AG08396 (cell line): ENCODE results near the gene NME9.
A peak's percentile ranks its signal among the peaks of the same experiment; 100 is the strongest.

Experiments used
- DNase-seq: peaks from one replicate; pipeline ENCODE4 v3.0.0; 2012; ENCODE audit warnings: low spot score, mixed read lengths

The NME9 gene

GRCh38 chr3:138362538-138362937 is 32.9 kb upstream of the NME9 start:
- no peak for DNase-seq

GRCh38 chr3:138361561-138361971 is 31.9 kb upstream of the NME9 start:
- DNase-seq, result no peak

- no peak for DNase-seq
Observed at GRCh38 chr3:138360869-138361525, 31.3 kb upstream of the NME9 start.

GRCh38 chr3:138359919-138360868 is 30.5 kb upstream of the NME9 start:
- no peak for DNase-seq

GRCh38 chr3:138359148-138359918 is 29.7 kb upstream of the NME9 start:
- DNase-seq, result no peak

- no peak for DNase-seq
Observed at GRCh38 chr3:138356730-138357405, 27.2 kb upstream of the NME9 start.

- no peak for DNase-seq
Observed at GRCh38 chr3:138355071-138355470, 25.4 kb upstream of the NME9 start.

GRCh38 chr3:138354376-138354775 is 24.7 kb upstream of the NME9 start:
- no peak for DNase-seq

- DNase-seq, result no peak
Observed at GRCh38 chr3:138351916-138352550, 22.4 kb upstream of the NME9 start.

GRCh38 chr3:138351151-138351550 is 21.5 kb upstream of the NME9 start:
- DNase-seq, result no peak

- DNase-seq, result peak; percentile 31
Observed at GRCh38 chr3:138349926-138350665, 20.4 kb upstream of the NME9 start.

- peak; percentile 50 for DNase-seq
Observed at GRCh38 chr3:138348754-138349739, 19.4 kb upstream of the NME9 start.

- DNase-seq, result peak; percentile 91
Observed at GRCh38 chr3:138347960-138348753, 18.5 kb upstream of the NME9 start, which contains the start of gene MRAS. Gene MRAS, plus strand, starts transcription at chr3:138348579. Its CDS starts 24,305 bp downstream, at chr3:138372884.

GRCh38 chr3:138344754-138345153 is 15.1 kb upstream of the NME9 start:
- DNase-seq, result no peak

- no peak for DNase-seq
Observed at GRCh38 chr3:138340511-138340910, 10.9 kb upstream of the NME9 start.

GRCh38 chr3:138338811-138339210 is 9.2 kb upstream of the NME9 start:
- DNase-seq, result no peak

GRCh38 chr3:138338244-138338643 is 8.6 kb upstream of the NME9 start:
- no peak for DNase-seq

GRCh38 chr3:138336454-138336999 is 6.9 kb upstream of the NME9 start:
- no peak for DNase-seq
